IPS DF 6.9 (cell line): ENCODE measurements around the gene JRKL.
A peak's percentile ranks its signal among the peaks of the same experiment; 100 is the strongest.

Source experiments
- DNase-seq: peaks from one replicate; pipeline ENCODE4 v3.0.0-alpha.2; 2013; ENCODE audit warnings: low read depth, low spot score
- H3K27ac ChIP-seq: one replicate; pipeline ENCODE4 v1.5.1; 2013; ENCODE audit warnings: low read length, control low read depth
- H3K27me3 ChIP-seq: 2 replicates; pipeline ENCODE4 v1.6.1; 2013; ENCODE audit warnings: mild to moderate bottlenecking, low read length; ENCODE audit not compliant: control insufficient read depth, insufficient read depth
- H3K36me3 ChIP-seq: 2 replicates; pipeline ENCODE4 v1.6.1; 2013; ENCODE audit warnings: low read length; ENCODE audit not compliant: control insufficient read depth, insufficient read depth
- H3K4me1 ChIP-seq: 2 replicates; pipeline ENCODE4 v1.6.1; 2013; ENCODE audit warnings: low read length; ENCODE audit not compliant: control insufficient read depth, insufficient read depth
- H3K4me3 ChIP-seq: 2 replicates; pipeline ENCODE4 v1.5.1; 2013; ENCODE audit warnings: mild to moderate bottlenecking, low read length
- H3K9me3 ChIP-seq: 2 replicates; pipeline ENCODE4 v1.6.1; 2013; ENCODE audit warnings: low read length, inconsistent platforms; ENCODE audit not compliant: control insufficient read depth, insufficient read depth
- WGBS: extraction: QIAGEN DNeasy Blood & Tissue Kit; methylation state at CpG from one replicate; pipeline ENCODE4 v1.1.7; 2013; ENCODE audit warnings: mixed read lengths, missing lambda C conversion rate; ENCODE audit not compliant: insufficient read length, insufficient coverage; 5-methylcytosine and 5-hydroxymethylcytosine counted together

Gene JRKL

GRCh38 chr11:96389720-96390487, at the start of gene JRKL, which contains the start of gene CCDC82:
JRKL (plus strand) TSS chr11:96390013; CDS start chr11:96390650, 637 bp downstream.
CCDC82 (minus strand) TSS chr11:96389912; CDS start chr11:96384747, 5,165 bp downstream.
- H3K4me3 ChIP-seq = peak within 1 kb of the TSS; percentile 79; the same call in 1 of the 2 replicates
- no CpG with 5 or more reads among the region's 53 CpGs for WGBS
- no peaks in the 10 kb centered on the region for H3K9me3 ChIP-seq
- H3K27me3 ChIP-seq = no peaks in the 10 kb centered on the region
- H3K36me3 ChIP-seq = no peaks in the 10 kb centered on the region
- no peaks in the 10 kb centered on the region for H3K4me1 ChIP-seq
- H3K27ac ChIP-seq = no peak within 1 kb of the TSS
- DNase-seq = peak; percentile 79

- Histone ChIP-seq H3K27me3 (no peaks in the 10 kb centered on the region), H3K4me1 (peaks cover 12% of the 10 kb centered on the region), H3K36me3 (no peaks in the 10 kb centered on the region), H3K9me3 (no peaks in the 10 kb centered on the region), H3K27ac (no peak overlapping the region), H3K4me3 (no peak overlapping the region)
- WGBS = no CpG with 5 or more reads among the region's 4 CpGs
- DNase-seq = no peak
Measured at GRCh38 chr11:96340555-96340885, 49.3 kb upstream of the JRKL start.

DNA sequence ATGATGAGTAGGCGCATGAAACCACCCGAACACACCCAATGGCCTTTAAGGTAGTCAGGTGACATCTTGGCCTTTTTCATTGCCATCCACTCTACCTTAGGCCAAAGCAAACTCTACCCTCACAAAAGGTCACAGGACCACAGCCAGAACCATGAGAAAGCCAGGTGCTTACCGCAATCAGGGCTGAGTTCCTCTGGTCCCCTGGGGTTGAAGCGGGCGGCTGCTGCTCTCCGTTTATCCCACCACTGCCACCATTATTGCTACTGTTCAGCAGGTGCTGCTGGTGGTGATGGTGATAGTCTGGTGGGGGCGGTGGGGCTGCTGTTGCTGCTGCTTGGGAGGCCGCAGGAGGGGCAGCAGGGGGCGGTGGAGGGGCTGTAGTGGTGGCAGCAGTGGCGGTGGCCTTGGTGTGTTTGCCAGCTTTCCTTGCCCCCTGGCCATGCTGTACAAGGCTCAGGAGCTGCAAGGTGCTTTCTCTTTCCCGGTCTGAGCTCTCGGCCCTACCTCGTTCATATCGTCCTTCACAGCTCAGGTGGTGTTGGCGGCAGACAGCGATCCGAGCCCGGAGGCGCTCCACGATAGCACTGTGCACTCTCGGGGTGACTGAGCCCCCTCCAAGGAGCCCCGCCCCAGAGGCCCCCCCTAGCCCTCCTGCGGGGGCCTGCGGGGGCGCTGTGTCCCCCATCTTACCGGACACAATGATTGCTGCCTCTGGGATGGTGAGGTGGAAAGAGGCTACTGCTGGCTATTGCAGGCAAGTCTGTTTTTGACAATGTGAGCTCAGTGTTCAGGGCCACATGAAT, 48.4 kb upstream of the JRKL start:
- no peaks in the 10 kb centered on the region for H3K27me3 ChIP-seq
- H3K27ac ChIP-seq = no peak overlapping the region
- H3K4me1 ChIP-seq = peaks cover 9% of the 10 kb centered on the region
- no peaks in the 10 kb centered on the region for H3K36me3 ChIP-seq
- DNase-seq = no peak
- H3K9me3 ChIP-seq = no peaks in the 10 kb centered on the region
- no CpG with 5 or more reads among the region's 26 CpGs for WGBS
- H3K4me3 ChIP-seq = peak overlapping the region; percentile 25; the same call in 1 of the 2 replicates

GRCh38 chr11:96342014-96342960, 47.5 kb upstream of the JRKL start:
- no peak for DNase-seq
- WGBS = 100% methylated on average over 1 of the region's 13 CpGs
- peak overlapping the region; percentile 51; the same call in 1 of the 2 replicates for H3K4me3 ChIP-seq
- H3K9me3 ChIP-seq = no peaks in the 10 kb centered on the region
- peaks cover 9% of the 10 kb centered on the region for H3K4me1 ChIP-seq
- H3K36me3 ChIP-seq = no peaks in the 10 kb centered on the region
- H3K27ac ChIP-seq = no peak overlapping the region
- no peaks in the 10 kb centered on the region for H3K27me3 ChIP-seq

DNA sequence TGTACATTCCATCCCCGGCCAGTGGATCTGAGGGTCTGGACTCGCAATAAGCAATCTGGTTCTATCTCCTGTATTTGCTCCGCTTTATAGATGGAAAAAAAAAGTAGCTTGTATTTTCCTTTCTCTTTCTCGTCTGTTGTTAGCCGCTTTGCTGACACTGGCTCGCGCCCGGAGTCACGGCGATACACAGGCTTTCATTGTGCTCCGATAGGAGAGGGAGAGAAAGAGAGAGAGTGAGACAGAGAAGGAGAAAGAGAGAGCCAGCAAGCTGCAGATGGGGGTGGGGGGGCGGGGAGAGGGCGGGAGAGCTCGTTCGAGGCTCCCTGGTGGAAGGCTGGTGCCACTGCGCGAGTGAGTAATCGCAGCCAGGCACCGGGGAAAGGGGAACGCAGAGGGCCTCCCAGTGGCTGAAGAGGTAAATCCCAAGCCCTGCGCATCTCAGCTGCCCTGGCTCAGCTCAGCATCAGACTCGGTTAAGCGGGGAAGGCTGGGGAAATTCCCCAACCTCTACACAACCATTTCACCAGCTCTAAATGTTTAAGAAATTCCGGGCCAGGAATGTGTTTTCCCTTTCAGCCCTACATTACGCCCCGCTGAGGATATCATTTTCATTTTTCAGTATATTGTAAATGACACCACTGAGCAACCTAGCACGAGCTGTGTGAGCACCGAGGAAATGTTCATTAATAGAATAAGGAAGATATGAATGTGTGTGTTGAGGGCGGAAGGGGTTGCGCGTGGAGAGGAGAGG, 46.7 kb upstream of the JRKL start, which contains the start of gene MAML2:
Gene MAML2, minus strand, starts transcription at position 235 of the 751 bp plus-strand sequence. CDS start 1,300 bp downstream, outside the sequence.
- H3K9me3 ChIP-seq = no peaks in the 10 kb centered on the region
- DNase-seq = peak; percentile 89
- no peaks in the 10 kb centered on the region for H3K27me3 ChIP-seq
- H3K36me3 ChIP-seq = no peaks in the 10 kb centered on the region
- no peak within 1 kb of the TSS for H3K27ac ChIP-seq
- peaks cover 8% of the 10 kb centered on the region for H3K4me1 ChIP-seq
- H3K4me3 ChIP-seq = peak within 1 kb of the TSS; percentile 51; the same call in 1 of the 2 replicates
- 100% methylated on average over 4 of the region's 31 CpGs for WGBS

GRCh38 chr11:96356848-96357247, 33.0 kb upstream of the JRKL start:
- no CpG with 5 or more reads among the region's 4 CpGs for WGBS
- H3K4me3 ChIP-seq = no peak overlapping the region
- no peak overlapping the region for H3K27ac ChIP-seq
- DNase-seq = no peak
- H3K9me3 ChIP-seq = no peaks in the 10 kb centered on the region
- no peaks in the 10 kb centered on the region for H3K36me3 ChIP-seq
- H3K27me3 ChIP-seq = no peaks in the 10 kb centered on the region
- H3K4me1 ChIP-seq = no peaks in the 10 kb centered on the region

GRCh38 chr11:96357794-96358193, 32.0 kb upstream of the JRKL start:
- no peak for DNase-seq
- no CpG with 5 or more reads among the region's 1 CpG for WGBS
- Histone ChIP-seq H3K36me3 (no peaks in the 10 kb centered on the region), H3K27me3 (no peaks in the 10 kb centered on the region), H3K27ac (no peak overlapping the region), H3K4me3 (no peak overlapping the region), H3K9me3 (no peaks in the 10 kb centered on the region), H3K4me1 (no peaks in the 10 kb centered on the region)

DNA sequence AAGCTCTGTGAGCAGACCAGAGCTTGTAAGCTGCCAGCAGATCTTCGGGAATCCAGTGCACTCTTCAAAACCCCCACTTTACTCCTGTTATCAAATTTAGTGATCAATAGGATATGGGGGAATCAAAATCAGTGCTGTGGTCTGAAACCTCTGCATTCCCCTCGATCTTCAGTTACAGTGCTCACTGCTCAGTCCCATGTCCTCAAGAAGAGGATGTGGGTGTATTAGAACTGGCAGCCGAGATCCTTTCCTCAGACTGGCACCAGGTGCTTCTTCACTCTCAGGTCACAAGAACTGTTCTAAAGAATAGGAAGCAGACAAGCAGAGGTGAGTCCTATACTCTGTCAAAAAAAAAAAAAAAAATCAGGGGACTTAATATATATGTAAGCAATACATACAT, 31.5 kb upstream of the JRKL start:
- DNase-seq = no peak
- no peak overlapping the region for H3K4me3 ChIP-seq
- no peaks in the 10 kb centered on the region for H3K36me3 ChIP-seq
- no peaks in the 10 kb centered on the region for H3K27me3 ChIP-seq
- WGBS = no CpG with 5 or more reads among the region's 3 CpGs
- no peaks in the 10 kb centered on the region for H3K9me3 ChIP-seq
- H3K27ac ChIP-seq = no peak overlapping the region
- no peaks in the 10 kb centered on the region for H3K4me1 ChIP-seq

- DNase-seq = no peak
- Histone ChIP-seq H3K27me3 (no peaks in the 10 kb centered on the region), H3K9me3 (no peaks in the 10 kb centered on the region), H3K4me1 (no peaks in the 10 kb centered on the region), H3K27ac (no peak overlapping the region), H3K4me3 (no peak overlapping the region), H3K36me3 (no peaks in the 10 kb centered on the region)
- WGBS = no CpG with 5 or more reads among the region's 2 CpGs
Measured at GRCh38 chr11:96361778-96362177, 28.0 kb upstream of the JRKL start.
